WTC11 (cell line): Measurements from ENCODE around the gene SLC12A8. TPM values are rescaled to one million over a fixed set of nuclear protein-coding genes. Genes with fewer than 3 reads are reported as not detected.

Source experiments
- ATAC-seq: fragments of 200-7000 bp; cut with Tn5 transposase; 2 replicates; pipeline ENCODE4 v1.10.0; 2021; ENCODE audit warnings: mild to moderate bottlenecking, moderate library complexity
- CTCF ChIA-PET: fragments of 300-600 bp; sonication (Branson Sonifier 250); formaldehyde crosslinking; loops from one replicate; lab custom pipeline; 2021; ENCODE audit warnings: antibody characterized with exemption; lab: Charles Lee
- POLR2A ChIA-PET: fragments of 350-600 bp; sonication (Branson Sonifier 250); formaldehyde crosslinking; loops from one replicate; lab custom pipeline; 2021; ENCODE audit warnings: antibody characterized with exemption; lab: Charles Lee
- DNase-seq: peaks from one replicate; pipeline ENCODE4 v3.0.0; 2021; ENCODE audit warnings: low spot score
- H3K27ac Mint-ChIP-seq: 2 replicates; pipeline ENCODE4 v1.8.0; 2021; ENCODE audit warnings: mixed read lengths
- H3K27me3 Mint-ChIP-seq: 2 replicates; pipeline ENCODE4 v1.8.0; 2021; ENCODE audit warnings: low read depth, mild to moderate bottlenecking, moderate library complexity, mixed read lengths
- H3K36me3 Mint-ChIP-seq: 2 replicates; pipeline ENCODE4 v1.8.0; 2021; ENCODE audit warnings: mixed read lengths
- H3K4me1 Mint-ChIP-seq: 2 replicates; pipeline ENCODE4 v1.8.0; 2022; ENCODE audit warnings: mixed read lengths
- H3K4me3 Mint-ChIP-seq: 2 replicates; pipeline ENCODE4 v1.8.0; 2021; ENCODE audit warnings: mild to moderate bottlenecking, moderate library complexity, mixed read lengths
- H3K9me3 Mint-ChIP-seq: 2 replicates; pipeline ENCODE4 v1.8.0; 2021; ENCODE audit warnings: mixed read lengths
- EMX1 ChIP-seq: fragments of 250-450 bp; sonication (Bioruptor Pico); IDR thresholded peaks from 2 replicates; pipeline ENCODE4 v1.8.0; 2021; ENCODE audit warnings: mild to moderate bottlenecking
- FOXJ3 ChIP-seq: sonication (generic); formaldehyde crosslinking; IDR thresholded peaks from 2 replicates; pipeline ENCODE4 v1.9.0; 2021; ENCODE audit warnings: missing genetic modification reagents, mild to moderate bottlenecking, borderline replicate concordance
- FOXK1 ChIP-seq: sonication (generic); formaldehyde crosslinking; IDR thresholded peaks from 2 replicates; pipeline ENCODE4 v1.8.0; 2022; ENCODE audit warnings: mild to moderate bottlenecking, moderate library complexity, missing genetic modification reagents
- IRF2 ChIP-seq: sonication (generic); formaldehyde crosslinking; IDR thresholded peaks from 2 replicates; pipeline ENCODE4 v1.8.0; 2022; ENCODE audit warnings: low read depth, missing genetic modification reagents, borderline replicate concordance
- KAT7 ChIP-seq: sonication (generic); formaldehyde crosslinking; IDR thresholded peaks from 2 replicates; pipeline ENCODE4 v1.8.1; 2023; ENCODE audit warnings: missing genetic modification reagents, mild to moderate bottlenecking, borderline replicate concordance
- NFATC4 ChIP-seq: fragments of 250-450 bp; sonication (Bioruptor Pico); IDR thresholded peaks from 2 replicates; pipeline ENCODE4 v1.9.0; 2021; ENCODE audit warnings: mild to moderate bottlenecking
- PRRX2 ChIP-seq: fragments of 250-450 bp; sonication (Bioruptor Pico); IDR thresholded peaks from 2 replicates; pipeline ENCODE4 v1.8.0; 2021; ENCODE audit warnings: mild to moderate bottlenecking
- RORB ChIP-seq: fragments of 250-450 bp; sonication (Bioruptor Pico); IDR thresholded peaks from 2 replicates; pipeline ENCODE4 v1.9.0; 2021; ENCODE audit warnings: mild to moderate bottlenecking
- TP53 ChIP-seq: sonication (generic); formaldehyde crosslinking; IDR thresholded peaks from 2 replicates; pipeline ENCODE4 v1.8.1; 2023; ENCODE audit warnings: mild to moderate bottlenecking, missing genetic modification reagents
- ZNF121 ChIP-seq: sonication (generic); formaldehyde crosslinking; IDR thresholded peaks from 2 replicates; pipeline ENCODE4 v1.8.0; 2023; ENCODE audit warnings: missing genetic modification reagents
- ZNF317 ChIP-seq: sonication (generic); formaldehyde crosslinking; IDR thresholded peaks from 2 replicates; pipeline ENCODE4 v1.8.1; 2023; ENCODE audit warnings: low read depth, mild to moderate bottlenecking, moderate library complexity, missing genetic modification reagents, borderline replicate concordance
- ZNF416 ChIP-seq: fragments of 250-450 bp; sonication (Bioruptor Pico); IDR thresholded peaks from 2 replicates; pipeline ENCODE4 v1.9.0; 2021; ENCODE audit warnings: mild to moderate bottlenecking, inconsistent platforms
- total RNA-seq: library from RNA; stranded (reverse); gene quantifications from 3 replicates; pipeline ENCODE4 v1.2.3, GENCODE V29; 2021
- TF ChIP-seq, protein P1 (sequence below): sonication (generic); formaldehyde crosslinking; IDR thresholded peaks from 2 replicates; pipeline ENCODE4 v1.8.1; 2023; ENCODE audit warnings: mild to moderate bottlenecking, missing genetic modification reagents, moderate library complexity
- TF ChIP-seq, protein P2 (sequence below): sonication (generic); formaldehyde crosslinking; conservative IDR thresholded peaks from 2 replicates; pipeline ENCODE4 v1.8.1; 2023; ENCODE audit warnings: mild to moderate bottlenecking, low read depth, missing genetic modification reagents, moderate library complexity
- TF ChIP-seq, protein P3 (sequence below): sonication (generic); formaldehyde crosslinking; IDR thresholded peaks from 2 replicates; pipeline ENCODE4 v1.8.1; 2023; ENCODE audit warnings: mild to moderate bottlenecking, missing genetic modification reagents, borderline replicate concordance
- TF ChIP-seq, protein P4 (sequence below): sonication (generic); formaldehyde crosslinking; IDR thresholded peaks from 2 replicates; pipeline ENCODE4 v1.8.1; 2022; ENCODE audit warnings: missing genetic modification reagents, borderline replicate concordance
- TF ChIP-seq, protein P5 (sequence below): sonication (generic); formaldehyde crosslinking; IDR thresholded peaks from 2 replicates; pipeline ENCODE4 v1.8.0; 2023; ENCODE audit warnings: mild to moderate bottlenecking, missing genetic modification reagents
- TF ChIP-seq, protein P6 (sequence below): fragments of 250-450 bp; sonication (Bioruptor Pico); IDR thresholded peaks from 2 replicates; pipeline ENCODE4 v1.9.0; 2021; ENCODE audit warnings: moderate library complexity, mild to moderate bottlenecking, inconsistent platforms, borderline replicate concordance

SLC12A8 gene
- total RNA-seq, 1 experiment from 2014 or later = 9.1 TPM

DNA sequence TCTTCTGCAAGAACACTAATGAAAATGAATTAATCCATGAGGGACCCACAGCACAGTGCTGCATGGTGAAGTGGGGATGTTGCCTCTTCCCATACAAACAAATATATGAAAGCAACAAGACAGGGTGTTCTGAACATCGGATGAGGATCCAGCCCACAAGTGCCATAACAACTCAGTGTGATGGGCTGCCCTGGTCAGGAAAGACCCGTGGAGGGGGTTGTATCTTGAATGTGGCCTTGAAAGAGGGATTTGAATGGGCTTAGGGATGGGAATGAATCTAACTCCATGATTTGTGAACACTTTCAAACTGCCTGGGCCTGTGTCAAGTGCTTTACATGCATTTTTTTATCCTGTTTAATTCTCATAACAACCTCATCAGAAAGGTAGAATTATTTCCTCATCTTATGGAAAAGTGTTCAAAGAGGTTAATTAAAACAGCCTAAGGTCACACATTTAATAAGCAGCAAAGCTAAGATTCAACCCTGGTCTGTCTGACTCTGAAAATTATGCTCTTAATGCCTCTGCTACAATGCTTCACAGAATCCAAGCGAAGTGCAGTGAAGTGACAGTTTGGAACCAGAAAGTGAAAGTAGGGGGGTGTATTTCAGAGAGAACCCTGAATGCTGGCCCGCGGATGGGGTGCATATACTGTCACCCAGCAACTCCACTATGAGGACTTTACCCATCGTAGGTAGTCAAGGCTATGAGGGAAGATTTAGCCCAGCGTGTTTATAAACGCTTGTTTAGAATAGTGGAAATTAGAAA lies 91.1 kb downstream of the SLC12A8 start:
- Mint-ChIP-seq H3K27ac (peak overlapping the region; percentile 36), H3K27me3 (peaks cover 11% of the 10 kb centered on the region), H3K4me1 (peaks cover 50% of the 10 kb centered on the region), H3K36me3 (0 out of 2 replicates have a peak, but pooled peaks cover 4% of the 10 kb centered on the region)
- POLR2A ChIA-PET = interaction anchor here (0.6 to 1.2 kb wide), 6 partner anchors 8 to 349 kb away, joined by 3 read pairs; no protein-coding TSS in a partner anchor
- TF ChIP-seq KAT7 (CRISPR knock-in tag) (0 out of 2 replicates have a peak, but pooled peaks have one; percentile 8), PRRX2 (CRISPR knock-in tag) (no peak)
- TF ChIP-seq, all 79 proteins: peak for 1
- H3K4me3 Mint-ChIP-seq = peak overlapping the region; percentile 74
- H3K9me3 Mint-ChIP-seq = no peaks in the 10 kb centered on the region
- CTCF ChIA-PET = interaction anchor here (0.9 to 1.9 kb wide), 11 partner anchors 8 to 183 kb away, joined by 3 to 10 read pairs (median 4); no protein-coding TSS in a partner anchor
- DNase-seq = no peak
- peak; percentile 3; the same call in 1 of the 2 replicates for ATAC-seq

DNA sequence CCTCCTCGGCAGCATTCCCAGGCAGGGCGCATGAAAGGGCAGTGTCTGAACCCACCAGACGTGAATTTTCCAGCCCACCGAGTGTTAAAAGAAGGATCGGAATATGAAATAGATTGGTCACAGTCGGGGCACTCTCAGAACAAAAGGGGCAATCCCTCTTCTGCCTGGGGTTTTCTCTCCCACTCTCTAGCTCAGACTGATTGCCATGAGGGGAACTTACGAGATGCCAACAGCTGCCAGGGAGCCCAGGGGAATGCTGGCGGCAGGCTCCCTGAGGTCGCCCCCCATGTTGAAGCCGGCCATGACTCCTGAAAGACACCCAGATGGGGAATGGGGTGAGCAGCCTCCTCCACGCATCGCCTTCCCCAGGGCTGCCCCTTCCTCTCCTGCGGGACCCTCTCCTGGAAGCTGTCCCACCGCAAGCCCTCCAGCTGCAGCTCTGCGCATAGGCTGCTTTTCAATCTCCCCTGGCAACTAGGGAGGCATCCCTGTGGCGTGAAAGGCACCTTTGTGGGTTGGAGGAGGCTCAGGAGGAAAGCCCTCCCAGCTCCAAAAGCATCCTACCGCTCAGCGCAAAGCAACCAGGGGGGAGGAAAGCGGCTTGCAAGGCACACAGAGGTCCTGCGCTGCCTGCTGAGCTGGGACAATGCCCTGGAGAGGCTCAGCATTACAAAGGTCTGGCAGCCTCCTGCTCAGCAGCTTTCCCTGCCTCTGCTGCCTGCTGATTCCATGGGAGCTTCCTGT lies 92.0 kb downstream of the SLC12A8 start:
- ChIA-PET CTCF (interaction anchor here (0.9 to 1.9 kb wide), 11 partner anchors 9 to 182 kb away, joined by 3 to 10 read pairs (median 4); no protein-coding TSS in a partner anchor), POLR2A (interaction anchor here (0.6 to 1.2 kb wide), 5 partner anchors 9 to 350 kb away, joined by 3 read pairs; no protein-coding TSS in a partner anchor)
- Mint-ChIP-seq H3K36me3 (0 out of 2 replicates have a peak, but pooled peaks cover 4% of the 10 kb centered on the region), H3K4me3 (peak overlapping the region; percentile 74), H3K4me1 (peaks cover 59% of the 10 kb centered on the region), H3K9me3 (no peaks in the 10 kb centered on the region), H3K27me3 (peaks cover 11% of the 10 kb centered on the region), H3K27ac (peak overlapping the region; percentile 57)
- peak; percentile 79 for DNase-seq
- peak; percentile 93 for ATAC-seq
- TF ChIP-seq ZNF317 (CRISPR knock-in tag) (no peak), IRF2 (CRISPR knock-in tag) (no peak), TP53 (CRISPR knock-in tag) (no peak), RORB (CRISPR knock-in tag) (no peak), ZNF121 (no peak), NFATC4 (CRISPR knock-in tag) (no peak), FOXJ3 (no peak), EMX1 (no peak), ZNF416 (CRISPR knock-in tag) (no peak), FOXK1 (CRISPR knock-in tag) (peak; percentile 49)
- TF ChIP-seq, protein P1, sequence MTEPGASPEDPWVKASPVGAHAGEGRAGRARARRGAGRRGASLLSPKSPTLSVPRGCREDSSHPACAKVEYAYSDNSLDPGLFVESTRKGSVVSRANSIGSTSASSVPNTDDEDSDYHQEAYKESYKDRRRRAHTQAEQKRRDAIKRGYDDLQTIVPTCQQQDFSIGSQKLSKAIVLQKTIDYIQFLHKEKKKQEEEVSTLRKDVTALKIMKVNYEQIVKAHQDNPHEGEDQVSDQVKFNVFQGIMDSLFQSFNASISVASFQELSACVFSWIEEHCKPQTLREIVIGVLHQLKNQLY = no peak
- TF ChIP-seq, protein P2, sequence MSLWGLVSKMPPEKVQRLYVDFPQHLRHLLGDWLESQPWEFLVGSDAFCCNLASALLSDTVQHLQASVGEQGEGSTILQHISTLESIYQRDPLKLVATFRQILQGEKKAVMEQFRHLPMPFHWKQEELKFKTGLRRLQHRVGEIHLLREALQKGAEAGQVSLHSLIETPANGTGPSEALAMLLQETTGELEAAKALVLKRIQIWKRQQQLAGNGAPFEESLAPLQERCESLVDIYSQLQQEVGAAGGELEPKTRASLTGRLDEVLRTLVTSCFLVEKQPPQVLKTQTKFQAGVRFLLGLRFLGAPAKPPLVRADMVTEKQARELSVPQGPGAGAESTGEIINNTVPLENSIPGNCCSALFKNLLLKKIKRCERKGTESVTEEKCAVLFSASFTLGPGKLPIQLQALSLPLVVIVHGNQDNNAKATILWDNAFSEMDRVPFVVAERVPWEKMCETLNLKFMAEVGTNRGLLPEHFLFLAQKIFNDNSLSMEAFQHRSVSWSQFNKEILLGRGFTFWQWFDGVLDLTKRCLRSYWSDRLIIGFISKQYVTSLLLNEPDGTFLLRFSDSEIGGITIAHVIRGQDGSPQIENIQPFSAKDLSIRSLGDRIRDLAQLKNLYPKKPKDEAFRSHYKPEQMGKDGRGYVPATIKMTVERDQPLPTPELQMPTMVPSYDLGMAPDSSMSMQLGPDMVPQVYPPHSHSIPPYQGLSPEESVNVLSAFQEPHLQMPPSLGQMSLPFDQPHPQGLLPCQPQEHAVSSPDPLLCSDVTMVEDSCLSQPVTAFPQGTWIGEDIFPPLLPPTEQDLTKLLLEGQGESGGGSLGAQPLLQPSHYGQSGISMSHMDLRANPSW (CRISPR knock-in tag) = 0 out of 2 replicates have a peak, but pooled peaks have one; percentile 62
- TF ChIP-seq, protein P3, sequence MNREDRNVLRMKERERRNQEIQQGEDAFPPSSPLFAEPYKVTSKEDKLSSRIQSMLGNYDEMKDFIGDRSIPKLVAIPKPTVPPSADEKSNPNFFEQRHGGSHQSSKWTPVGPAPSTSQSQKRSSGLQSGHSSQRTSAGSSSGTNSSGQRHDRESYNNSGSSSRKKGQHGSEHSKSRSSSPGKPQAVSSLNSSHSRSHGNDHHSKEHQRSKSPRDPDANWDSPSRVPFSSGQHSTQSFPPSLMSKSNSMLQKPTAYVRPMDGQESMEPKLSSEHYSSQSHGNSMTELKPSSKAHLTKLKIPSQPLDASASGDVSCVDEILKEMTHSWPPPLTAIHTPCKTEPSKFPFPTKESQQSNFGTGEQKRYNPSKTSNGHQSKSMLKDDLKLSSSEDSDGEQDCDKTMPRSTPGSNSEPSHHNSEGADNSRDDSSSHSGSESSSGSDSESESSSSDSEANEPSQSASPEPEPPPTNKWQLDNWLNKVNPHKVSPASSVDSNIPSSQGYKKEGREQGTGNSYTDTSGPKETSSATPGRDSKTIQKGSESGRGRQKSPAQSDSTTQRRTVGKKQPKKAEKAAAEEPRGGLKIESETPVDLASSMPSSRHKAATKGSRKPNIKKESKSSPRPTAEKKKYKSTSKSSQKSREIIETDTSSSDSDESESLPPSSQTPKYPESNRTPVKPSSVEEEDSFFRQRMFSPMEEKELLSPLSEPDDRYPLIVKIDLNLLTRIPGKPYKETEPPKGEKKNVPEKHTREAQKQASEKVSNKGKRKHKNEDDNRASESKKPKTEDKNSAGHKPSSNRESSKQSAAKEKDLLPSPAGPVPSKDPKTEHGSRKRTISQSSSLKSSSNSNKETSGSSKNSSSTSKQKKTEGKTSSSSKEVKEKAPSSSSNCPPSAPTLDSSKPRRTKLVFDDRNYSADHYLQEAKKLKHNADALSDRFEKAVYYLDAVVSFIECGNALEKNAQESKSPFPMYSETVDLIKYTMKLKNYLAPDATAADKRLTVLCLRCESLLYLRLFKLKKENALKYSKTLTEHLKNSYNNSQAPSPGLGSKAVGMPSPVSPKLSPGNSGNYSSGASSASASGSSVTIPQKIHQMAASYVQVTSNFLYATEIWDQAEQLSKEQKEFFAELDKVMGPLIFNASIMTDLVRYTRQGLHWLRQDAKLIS (CRISPR knock-in tag) = no peak
- TF ChIP-seq, protein P4, sequence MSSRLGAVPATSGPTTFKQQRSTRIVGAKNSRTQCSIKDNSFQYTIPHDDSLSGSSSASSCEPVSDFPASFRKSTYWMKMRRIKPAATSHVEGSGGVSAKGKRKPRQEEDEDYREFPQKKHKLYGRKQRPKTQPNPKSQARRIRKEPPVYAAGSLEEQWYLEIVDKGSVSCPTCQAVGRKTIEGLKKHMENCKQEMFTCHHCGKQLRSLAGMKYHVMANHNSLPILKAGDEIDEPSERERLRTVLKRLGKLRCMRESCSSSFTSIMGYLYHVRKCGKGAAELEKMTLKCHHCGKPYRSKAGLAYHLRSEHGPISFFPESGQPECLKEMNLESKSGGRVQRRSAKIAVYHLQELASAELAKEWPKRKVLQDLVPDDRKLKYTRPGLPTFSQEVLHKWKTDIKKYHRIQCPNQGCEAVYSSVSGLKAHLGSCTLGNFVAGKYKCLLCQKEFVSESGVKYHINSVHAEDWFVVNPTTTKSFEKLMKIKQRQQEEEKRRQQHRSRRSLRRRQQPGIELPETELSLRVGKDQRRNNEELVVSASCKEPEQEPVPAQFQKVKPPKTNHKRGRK (CRISPR knock-in tag) = no peak
- TF ChIP-seq, protein P5, sequence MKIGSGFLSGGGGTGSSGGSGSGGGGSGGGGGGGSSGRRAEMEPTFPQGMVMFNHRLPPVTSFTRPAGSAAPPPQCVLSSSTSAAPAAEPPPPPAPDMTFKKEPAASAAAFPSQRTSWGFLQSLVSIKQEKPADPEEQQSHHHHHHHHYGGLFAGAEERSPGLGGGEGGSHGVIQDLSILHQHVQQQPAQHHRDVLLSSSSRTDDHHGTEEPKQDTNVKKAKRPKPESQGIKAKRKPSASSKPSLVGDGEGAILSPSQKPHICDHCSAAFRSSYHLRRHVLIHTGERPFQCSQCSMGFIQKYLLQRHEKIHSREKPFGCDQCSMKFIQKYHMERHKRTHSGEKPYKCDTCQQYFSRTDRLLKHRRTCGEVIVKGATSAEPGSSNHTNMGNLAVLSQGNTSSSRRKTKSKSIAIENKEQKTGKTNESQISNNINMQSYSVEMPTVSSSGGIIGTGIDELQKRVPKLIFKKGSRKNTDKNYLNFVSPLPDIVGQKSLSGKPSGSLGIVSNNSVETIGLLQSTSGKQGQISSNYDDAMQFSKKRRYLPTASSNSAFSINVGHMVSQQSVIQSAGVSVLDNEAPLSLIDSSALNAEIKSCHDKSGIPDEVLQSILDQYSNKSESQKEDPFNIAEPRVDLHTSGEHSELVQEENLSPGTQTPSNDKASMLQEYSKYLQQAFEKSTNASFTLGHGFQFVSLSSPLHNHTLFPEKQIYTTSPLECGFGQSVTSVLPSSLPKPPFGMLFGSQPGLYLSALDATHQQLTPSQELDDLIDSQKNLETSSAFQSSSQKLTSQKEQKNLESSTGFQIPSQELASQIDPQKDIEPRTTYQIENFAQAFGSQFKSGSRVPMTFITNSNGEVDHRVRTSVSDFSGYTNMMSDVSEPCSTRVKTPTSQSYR (CRISPR knock-in tag) = peak; percentile 90
- TF ChIP-seq, protein P6, sequence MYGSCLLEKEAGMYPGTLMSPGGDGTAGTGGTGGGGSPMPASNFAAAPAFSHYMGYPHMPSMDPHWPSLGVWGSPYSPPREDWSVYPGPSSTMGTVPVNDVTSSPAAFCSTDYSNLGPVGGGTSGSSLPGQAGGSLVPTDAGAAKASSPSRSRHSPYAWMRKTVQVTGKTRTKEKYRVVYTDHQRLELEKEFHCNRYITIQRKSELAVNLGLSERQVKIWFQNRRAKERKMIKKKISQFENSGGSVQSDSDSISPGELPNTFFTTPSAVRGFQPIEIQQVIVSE (CRISPR knock-in tag) = no peak
